H1 (cell line): ENCODE results near the gene RPL13A. TPM values are rescaled to one million over a fixed set of nuclear protein-coding genes. Genes with fewer than 3 reads are reported as not detected.
A peak's percentile ranks its signal among the peaks of the same experiment; 100 is the strongest.

ENCODE experiments used
- KDM5A ChIP-seq: fragments of 200-600 bp; IDR thresholded peaks from 2 replicates; pipeline ENCODE4 v1.7.1; 2012; ENCODE audit warnings: mild to moderate bottlenecking, low read length, inconsistent platforms, mixed read lengths
- RAD21 ChIP-seq, 2 experiments: IDR thresholded peaks in 1 of 2; conservative IDR thresholded peaks in 1 of 2; 2 replicates each; pipeline ENCODE4 v1.6.1; 2011; ENCODE audit warnings: low read depth in 2 of 2, low read length in 2 of 2, improper control_type of control experiment in 1 of 2, inconsistent platforms in 1 of 2, mild to moderate bottlenecking in 1 of 2, moderate library complexity in 1 of 2
- TAF7 ChIP-seq: optimal IDR thresholded peaks from 2 replicates; pipeline ENCODE3; 2011; ENCODE audit warnings: low read depth, mild to moderate bottlenecking, inconsistent platforms, low read length, moderate library complexity, borderline replicate concordance
- polyA plus RNA-seq, 7 experiments: library from polyadenylated mRNA; depleted of rRNA in 3 of 7; stranded (reverse) in 5 of 7; unstranded in 2 of 7; fragments of >200 nt in 5 of 7; fragments of 200-250 nt in 2 of 7; gene quantifications; 1 replicate in 5 of 7; 2 replicates in 1 of 7; 4 replicates in 1 of 7; pipeline versions ENCODE4 v1.2.1 to v1.2.3, GENCODE V29; 2011 to 2013; ENCODE audit warnings: missing spikeins in 2 of 7, mixed read lengths in 2 of 7
- total RNA-seq: library from RNA; stranded (reverse); fragmentation: NEBNext Ultra II Directional; extraction: Animal tissue kit (Norgen Biotek cat#: 25700); gene quantifications from 2 replicates; pipeline ENCODE4 v1.2.1, GENCODE V29; 2021

The RPL13A gene
- total and polyA plus RNA-seq, 2 of the 8 experiments (the other 6 are each of a cell fraction or from before 2014, with no cell fraction given), result 3,305 to 8,868 TPM

- TF ChIP-seq TAF7 (peak; percentile 42), KDM5A (no peak), RAD21 (IDR thresholded peaks at IDR 0.05 in 1 of 2, conservative IDR thresholded peaks at IDR 0.05 in 1 of 2; ENCODE audit: low read depth in 2 of 2, low read length in 2 of 2) (peak; percentile 44 to 63; a peak in 3 of 4 replicates)
- TF ChIP-seq, all 59 proteins: peak for 8
Measured at GRCh38 chr19:49475995-49476880, 11.2 kb upstream of the RPL13A start (continued).
